ENCODE measurements around the gene DOK6. TPM values are rescaled to one million over a fixed set of nuclear protein-coding genes. Genes with fewer than 3 reads are reported as not detected.

Gene DOK6
- total and polyA plus RNA-seq, 2 of the 13 experiments (the other 11 are each of a cell fraction or from before 2014, with no cell fraction given) = 17.0 to 17.2 TPM

GRCh38 chr18:69659142-69659651, 258.5 kb downstream of the DOK6 start:
- in situ Hi-C loops (cut with HindIII; ENCODE audit: extremely low pct_ligation_motif_present, low pct_unique_long_range_greater_than_20kb) (no loop called here), intact Hi-C loops (cut with micrococcal nuclease; ENCODE audit: unreplicated experiment) (no loop called here)
- no peak overlapping the region for H3K9ac ChIP-seq (ENCODE audit: insufficient read depth, low read depth, low read length)
- H4K20me1 ChIP-seq (ENCODE audit: insufficient read depth, low read length) = no peaks in the 10 kb centered on the region
- H3K4me2 ChIP-seq (ENCODE audit: low read depth, low read length) = peak overlapping the region; percentile 48
- peak overlapping the region; percentile 61 for H3K27ac ChIP-seq (ENCODE audit: extremely low read length, insufficient read depth, low read length)
- under 1% methylated on average over 6 of the region's 6 CpGs for WGBS (ENCODE audit: low lambda C conversion rate)
- CTCF ChIA-PET (ENCODE audit: low intra/inter-chr PET ratio, low total read pairs) = no interaction called here
- no peaks in the 10 kb centered on the region for H3K36me3 ChIP-seq (replicated peaks in 1 of 2; ENCODE audit: control insufficient read depth in 1 of 2, insufficient read depth in 2 of 2, low read length in 2 of 2)
- peaks cover 48% of the 10 kb centered on the region for H3K4me1 ChIP-seq (ENCODE audit: insufficient read depth, low read length)
- BruUV-seq (replicated peaks) = no TSS peak
- ATAC-seq (peak; percentile 96), DNase-seq (ENCODE audit: low spot score) (peak; percentile 73), FAIRE-seq (peak; percentile 60)
- no peaks in the 10 kb centered on the region for H3K27me3 ChIP-seq (ENCODE audit: control insufficient read depth in 1 of 2, insufficient read depth in 2 of 2, low read length in 2 of 2)
- no peaks in the 10 kb centered on the region for H3K79me2 ChIP-seq (ENCODE audit: insufficient read depth, low read length)
- POLR2A ChIA-PET = no interaction called here
- H3K9me3 ChIP-seq (ENCODE audit: low read length) = no peaks in the 10 kb centered on the region
- H2AFZ ChIP-seq (ENCODE audit: low read length) = no peak overlapping the region
- peak overlapping the region in 1 of 3 experiments; percentile 18; a peak in 2 of 6 replicates for H3K4me3 ChIP-seq (replicated peaks in 1 of 3; ENCODE audit: insufficient read depth in 1 of 3, low read depth in 2 of 3, low read length in 3 of 3)
- TF ChIP-seq ZNF652 (CRISPR knock-in tag; IDR thresholded peaks at IDR 0.05; ENCODE audit: borderline replicate concordance, low read depth) (0 out of 2 replicates have a peak, but pooled peaks have one; percentile 15), TBX3 (IDR thresholded peaks at IDR 0.05; ENCODE audit: borderline replicate concordance) (peak; percentile 27; the same call in 1 of the 2 replicates), SATB2 (CRISPR knock-in tag; IDR thresholded peaks at IDR 0.05) (no peak), TCF7 (IDR thresholded peaks at IDR 0.05; ENCODE audit: low read depth) (no peak), ZNF749 (CRISPR knock-in tag; IDR thresholded peaks at IDR 0.05; ENCODE audit: borderline replicate concordance) (no peak), ZKSCAN5 (CRISPR knock-in tag; IDR thresholded peaks at IDR 0.05) (0 out of 2 replicates have a peak, but pooled peaks have one; percentile 26), MAF1 (CRISPR knock-in tag; IDR thresholded peaks at IDR 0.05; ENCODE audit: borderline replicate concordance) (no peak), ZNF264 (CRISPR knock-in tag; IDR thresholded peaks at IDR 0.05) (no peak), SYNCRIP (IDR thresholded peaks at IDR 0.05; ENCODE audit: insufficient read depth, low read depth, low read length) (no peak), TARDBP (CRISPR knock-in tag; IDR thresholded peaks at IDR 0.05) (no peak), EHMT2 (IDR thresholded peaks at IDR 0.05; ENCODE audit: borderline replicate concordance, low read depth, low read length) (peak; percentile 38; the same call in 1 of the 2 replicates), SOX13 (IDR thresholded peaks at IDR 0.05) (no peak), SOX13 (CRISPR knock-in tag; conservative IDR thresholded peaks at IDR 0.05 in 1 of 2, IDR thresholded peaks at IDR 0.05 in 1 of 2) (peak in 1 of 2 experiments; percentile 68; a peak in 2 of 4 replicates), ZNF776 (CRISPR knock-in tag; IDR thresholded peaks at IDR 0.05) (no peak), CAMTA2 (CRISPR knock-in tag; IDR thresholded peaks at IDR 0.05; ENCODE audit: borderline replicate concordance) (no peak), ZFP62 (CRISPR knock-in tag; IDR thresholded peaks at IDR 0.05) (no peak), ZNF563 (CRISPR knock-in tag; IDR thresholded peaks at IDR 0.05) (no peak), ZNF562 (CRISPR knock-in tag; IDR thresholded peaks at IDR 0.05; ENCODE audit: borderline replicate concordance) (no peak), HNF4A (CRISPR knock-in tag; IDR thresholded peaks at IDR 0.05) (peak; percentile 75)
- TF ChIP-seq, protein P1, sequence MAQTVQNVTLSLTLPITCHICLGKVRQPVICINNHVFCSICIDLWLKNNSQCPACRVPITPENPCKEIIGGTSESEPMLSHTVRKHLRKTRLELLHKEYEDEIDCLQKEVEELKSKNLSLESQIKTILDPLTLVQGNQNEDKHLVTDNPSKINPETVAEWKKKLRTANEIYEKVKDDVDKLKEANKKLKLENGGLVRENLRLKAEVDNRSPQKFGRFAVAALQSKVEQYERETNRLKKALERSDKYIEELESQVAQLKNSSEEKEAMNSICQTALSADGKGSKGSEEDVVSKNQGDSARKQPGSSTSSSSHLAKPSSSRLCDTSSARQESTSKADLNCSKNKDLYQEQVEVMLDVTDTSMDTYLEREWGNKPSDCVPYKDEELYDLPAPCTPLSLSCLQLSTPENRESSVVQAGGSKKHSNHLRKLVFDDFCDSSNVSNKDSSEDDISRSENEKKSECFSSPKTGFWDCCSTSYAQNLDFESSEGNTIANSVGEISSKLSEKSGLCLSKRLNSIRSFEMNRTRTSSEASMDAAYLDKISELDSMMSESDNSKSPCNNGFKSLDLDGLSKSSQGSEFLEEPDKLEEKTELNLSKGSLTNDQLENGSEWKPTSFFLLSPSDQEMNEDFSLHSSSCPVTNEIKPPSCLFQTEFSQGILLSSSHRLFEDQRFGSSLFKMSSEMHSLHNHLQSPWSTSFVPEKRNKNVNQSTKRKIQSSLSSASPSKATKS (CRISPR knock-in tag; IDR thresholded peaks at IDR 0.05) = no peak
- TF ChIP-seq, protein P2, sequence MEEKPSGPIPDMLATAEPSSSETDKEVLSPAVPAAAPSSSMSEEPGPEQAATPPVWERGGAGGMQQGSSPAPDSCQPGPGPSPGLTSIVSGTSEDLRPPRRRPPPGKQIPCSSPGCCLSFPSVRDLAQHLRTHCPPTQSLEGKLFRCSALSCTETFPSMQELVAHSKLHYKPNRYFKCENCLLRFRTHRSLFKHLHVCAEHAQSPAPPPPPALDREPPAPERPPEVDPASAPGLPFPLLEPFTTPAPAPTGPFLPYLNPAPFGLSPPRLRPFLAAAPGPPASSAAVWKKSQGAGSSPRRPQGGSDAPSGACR (CRISPR knock-in tag; IDR thresholded peaks at IDR 0.05) = no peak
- TF ChIP-seq, protein P3, sequence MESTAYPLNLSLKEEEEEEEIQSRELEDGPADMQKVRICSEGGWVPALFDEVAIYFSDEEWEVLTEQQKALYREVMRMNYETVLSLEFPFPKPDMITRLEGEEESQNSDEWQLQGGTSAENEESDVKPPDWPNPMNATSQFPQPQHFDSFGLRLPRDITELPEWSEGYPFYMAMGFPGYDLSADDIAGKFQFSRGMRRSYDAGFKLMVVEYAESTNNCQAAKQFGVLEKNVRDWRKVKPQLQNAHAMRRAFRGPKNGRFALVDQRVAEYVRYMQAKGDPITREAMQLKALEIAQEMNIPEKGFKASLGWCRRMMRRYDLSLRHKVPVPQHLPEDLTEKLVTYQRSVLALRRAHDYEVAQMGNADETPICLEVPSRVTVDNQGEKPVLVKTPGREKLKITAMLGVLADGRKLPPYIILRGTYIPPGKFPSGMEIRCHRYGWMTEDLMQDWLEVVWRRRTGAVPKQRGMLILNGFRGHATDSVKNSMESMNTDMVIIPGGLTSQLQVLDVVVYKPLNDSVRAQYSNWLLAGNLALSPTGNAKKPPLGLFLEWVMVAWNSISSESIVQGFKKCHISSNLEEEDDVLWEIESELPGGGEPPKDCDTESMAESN (CRISPR knock-in tag; conservative IDR thresholded peaks at IDR 0.05) = no peak
